Measurements from ENCODE around the gene DHRS9.
"Not testable (repeated sequence)": the region's sequence is repeated elsewhere in the genome, so short reads cannot be mapped to it uniquely, and the experiment has no call there.

Gene DHRS9

DNA sequence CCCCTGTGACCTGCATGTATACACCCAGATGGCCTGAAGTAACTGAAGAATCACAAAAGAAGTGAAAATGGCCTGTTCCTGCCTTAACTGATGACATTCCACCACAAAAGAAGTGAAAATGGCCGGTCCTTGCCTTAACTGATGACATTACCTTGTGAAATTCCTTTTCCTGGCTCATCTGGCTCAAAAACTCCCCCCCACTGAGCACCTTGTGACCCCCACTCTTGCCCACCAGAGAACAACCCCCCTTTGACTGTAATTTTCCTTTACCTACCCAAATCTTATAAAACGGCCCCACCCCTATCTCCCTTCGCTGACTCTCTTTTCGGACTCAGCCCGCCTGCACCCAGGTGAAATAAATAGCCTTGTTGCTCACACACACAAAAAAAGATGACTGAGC, 67.1 kb downstream of the DHRS9 start:
- DNase-seq, result not testable (repeated sequence)

DNA sequence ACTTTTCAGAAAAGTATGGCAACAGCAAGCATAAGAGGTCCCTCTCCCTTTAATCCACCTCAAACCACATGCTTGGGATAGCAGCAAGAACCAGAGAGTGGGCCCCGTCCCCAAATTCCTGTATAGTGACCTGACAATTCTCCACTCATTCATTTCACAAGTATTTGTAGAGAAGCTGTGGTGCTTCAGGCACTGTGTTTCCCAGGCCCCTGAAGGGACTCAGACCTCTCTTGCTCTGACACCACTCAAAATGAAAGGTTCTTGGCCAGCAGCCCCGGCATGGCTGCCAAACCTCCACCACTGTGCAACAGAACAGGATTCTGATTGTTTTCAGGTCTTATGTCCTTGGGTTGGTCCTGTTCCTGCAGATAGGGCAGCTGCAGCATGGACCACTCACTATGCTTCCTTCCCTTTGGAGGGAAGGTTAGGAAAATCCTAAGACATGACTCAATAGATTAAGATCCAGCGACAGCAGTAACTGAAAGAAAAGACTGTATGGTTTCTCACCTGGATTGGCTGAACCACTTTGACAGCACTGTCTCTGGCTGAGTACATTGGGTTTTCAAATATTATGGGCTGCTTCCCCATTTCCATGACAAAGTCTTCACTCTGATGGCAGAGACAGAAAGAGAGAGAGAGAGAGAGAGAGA, 67.6 kb downstream of the DHRS9 start:
- DNase-seq, result no peak

DNA sequence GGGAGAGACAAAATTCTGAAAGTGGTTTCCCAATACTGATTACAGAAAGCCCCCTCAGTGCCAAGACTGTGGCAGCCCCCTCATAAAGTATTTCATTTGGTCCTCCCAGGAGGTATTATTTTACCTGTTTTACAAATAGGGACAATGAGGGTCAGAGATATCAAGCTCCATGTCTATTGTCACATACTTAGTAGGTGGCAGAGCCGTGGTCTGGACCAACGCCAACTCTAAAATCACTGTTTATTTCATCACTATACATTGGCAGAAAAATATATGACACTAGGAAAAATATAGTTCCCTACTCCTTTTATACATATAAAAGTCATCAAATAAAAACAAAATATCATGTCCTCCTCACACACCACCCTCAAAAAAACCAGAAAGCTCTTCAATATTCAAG, 68.6 kb downstream of the DHRS9 start:
- no peak for DNase-seq

DNA sequence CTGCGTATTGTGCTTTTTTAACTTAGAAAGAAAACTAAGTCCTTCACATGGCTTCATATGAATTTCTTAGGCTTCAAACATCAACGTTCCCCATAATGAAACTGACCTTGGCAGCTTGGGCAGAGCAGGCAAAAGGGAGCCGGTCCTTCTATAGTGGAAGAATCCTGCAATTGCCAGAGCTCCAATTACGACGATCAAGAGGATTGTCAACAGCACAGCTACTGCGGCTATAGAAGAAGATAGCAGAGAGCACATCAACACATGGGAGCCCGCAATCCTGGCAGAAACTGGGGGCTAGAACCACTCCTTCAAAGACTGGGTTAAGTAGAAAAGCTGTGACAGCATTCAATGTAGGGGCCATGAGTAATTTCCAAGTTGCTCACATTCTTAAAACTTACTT, 69.8 kb downstream of the DHRS9 start:
- no peak for DNase-seq

DNA sequence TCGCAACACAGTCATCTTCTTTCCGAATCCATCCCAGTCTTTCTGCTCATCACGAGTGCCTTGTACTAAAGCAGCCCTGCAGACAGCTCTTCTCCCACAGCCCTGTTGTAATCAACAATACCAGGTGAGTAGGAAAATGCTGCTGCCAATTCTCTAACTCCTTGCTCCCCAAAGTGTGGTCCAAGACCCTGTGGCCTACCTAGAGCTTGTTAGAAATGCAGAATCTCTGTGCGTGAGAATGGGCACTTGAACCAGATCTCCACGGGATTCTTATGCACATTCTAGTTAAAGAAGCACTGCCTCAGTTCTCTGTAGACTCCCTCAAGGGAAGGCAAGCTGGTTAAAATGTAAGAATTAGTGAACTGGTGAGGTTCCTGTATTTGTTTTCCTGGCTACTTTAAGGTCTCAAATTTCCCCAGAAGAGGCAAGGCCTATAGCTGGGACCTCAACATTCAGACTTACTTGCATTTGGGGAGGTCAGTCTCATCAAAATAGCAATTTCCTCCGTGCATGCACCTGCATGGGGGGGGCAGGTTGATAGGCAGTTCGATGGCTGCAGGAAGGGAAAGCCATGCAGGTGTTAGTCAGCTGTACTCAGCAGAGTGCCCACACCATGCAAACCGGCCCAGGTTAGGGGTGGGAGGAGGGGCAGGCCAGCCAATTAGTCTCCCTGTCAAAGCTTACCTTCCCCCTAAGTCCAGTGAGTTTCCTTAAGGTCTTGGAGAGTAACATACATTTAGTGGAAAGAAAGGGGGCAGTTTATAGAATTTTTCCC, 70.8 kb downstream of the DHRS9 start:
- DNase-seq, result no peak

DNA sequence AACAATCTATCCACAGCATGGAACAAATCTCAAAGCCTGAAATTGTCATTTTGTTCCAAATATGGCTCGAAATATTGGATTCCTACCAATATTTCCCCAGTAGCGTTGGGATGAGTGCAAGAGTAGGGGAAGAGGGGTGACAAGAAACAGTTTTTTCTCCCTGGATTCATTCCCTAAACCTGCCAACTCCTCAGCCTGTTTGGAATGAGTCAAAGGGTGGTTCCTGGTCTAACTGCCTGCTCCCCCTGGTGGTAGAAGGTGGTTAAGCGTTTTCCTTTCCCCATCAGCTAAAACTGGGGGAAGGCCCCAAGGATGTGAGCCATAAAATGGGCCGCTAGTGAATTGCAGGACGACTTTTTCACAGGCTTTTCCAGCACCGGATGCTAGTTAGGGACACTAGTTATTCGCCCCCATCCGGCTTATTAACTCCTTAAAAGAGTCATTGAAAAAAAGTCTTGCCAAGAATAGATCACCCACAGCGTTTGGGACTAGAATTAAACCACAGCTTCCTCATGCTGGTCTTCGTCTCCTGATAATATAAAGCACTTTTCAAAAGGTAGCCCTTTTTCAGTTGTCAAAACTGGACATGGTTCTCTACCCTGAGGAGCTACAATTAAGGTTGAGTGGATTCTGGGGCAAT, 72.5 kb downstream of the DHRS9 start:
- peak; percentile 57 for DNase-seq

DNA sequence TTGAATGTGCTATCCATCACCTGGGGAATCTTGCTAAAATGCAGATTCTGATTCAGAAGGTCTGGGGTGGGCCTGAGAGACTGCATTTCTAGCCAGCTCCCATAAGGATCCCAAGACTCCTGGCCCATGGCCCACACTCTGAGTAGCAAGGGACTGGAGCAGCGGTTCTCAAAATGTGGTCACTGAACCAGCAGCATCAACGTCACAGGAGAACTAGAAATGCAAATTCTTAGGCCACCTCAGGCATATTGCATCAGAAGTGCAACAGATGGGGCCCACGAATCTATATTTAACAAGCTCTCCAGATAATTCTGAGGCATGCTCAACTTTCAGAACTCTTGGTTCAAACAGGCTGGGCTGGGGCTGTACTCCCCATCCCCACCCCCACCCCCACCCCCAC, 74.6 kb downstream of the DHRS9 start:
- DNase-seq, result no peak
